Activated CD4-positive, CD25-positive, alpha-beta regulatory T cell treated with anti-CD3 and anti-CD28 coated beads, Interleukin-2, amount 50 U/mL, for 16 hours (primary cell): ENCODE results near the gene ZNF682.
"Not testable (repeated sequence)": the region's sequence is repeated elsewhere in the genome, so short reads cannot be mapped to it uniquely, and the experiment has no call there.

Source experiments
- DNase-seq: peaks from one replicate; pipeline ENCODE4 v3.0.0-alpha.2; 2020; ENCODE audit warnings: low read depth, low spot score

Gene ZNF682

DNA sequence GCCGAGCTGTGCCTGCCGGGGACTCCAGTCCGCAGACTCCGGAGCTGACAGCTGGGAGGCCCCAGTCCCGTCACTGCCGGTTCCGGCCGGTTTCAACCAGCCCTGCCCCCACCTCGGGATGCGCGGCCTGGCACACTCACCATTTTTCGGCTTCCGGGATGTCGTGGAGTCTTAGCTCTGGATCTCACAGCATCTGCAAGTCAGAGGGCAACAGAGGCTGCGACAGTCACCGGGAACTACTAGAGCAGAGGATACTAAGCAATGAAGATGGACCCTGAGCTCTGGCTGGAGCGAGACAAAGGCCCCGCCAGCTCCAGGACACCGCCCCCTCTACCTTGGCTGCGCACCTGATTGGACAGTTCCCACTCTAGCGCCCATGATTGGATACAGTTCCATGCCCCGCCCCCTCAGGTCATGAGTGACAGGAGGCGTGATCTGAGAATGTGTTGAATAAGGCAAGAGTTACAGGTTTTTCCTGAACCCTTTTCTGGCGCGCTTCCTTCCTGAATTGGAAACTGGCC lies at the start of gene ZNF682:
Gene ZNF682, minus strand, starts transcription at position 303 of the 521 bp plus-strand sequence. Its CDS starts 160 bp downstream, at position 143.
- peak; percentile 89 for DNase-seq

DNA sequence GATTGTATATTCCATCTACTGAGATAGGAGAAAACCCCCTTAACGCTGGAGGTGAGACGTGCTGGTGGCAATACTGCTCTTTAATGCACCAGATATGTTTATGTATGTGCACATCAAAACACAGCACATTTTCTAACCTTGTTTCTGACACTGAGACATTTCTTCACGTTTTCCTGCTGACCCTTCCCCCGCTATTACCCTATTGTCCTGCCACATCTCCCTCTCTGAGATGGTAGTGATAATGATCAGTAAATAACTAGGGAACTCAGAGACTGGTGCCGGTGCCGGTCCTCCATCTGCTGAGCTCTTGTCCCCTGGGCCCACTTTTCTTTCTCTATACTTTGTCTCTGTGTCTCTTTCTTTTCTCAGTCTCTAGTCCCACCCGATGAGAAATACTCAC lies 43.6 kb upstream of the ZNF682 start:
- DNase-seq = not testable (repeated sequence)

DNA sequence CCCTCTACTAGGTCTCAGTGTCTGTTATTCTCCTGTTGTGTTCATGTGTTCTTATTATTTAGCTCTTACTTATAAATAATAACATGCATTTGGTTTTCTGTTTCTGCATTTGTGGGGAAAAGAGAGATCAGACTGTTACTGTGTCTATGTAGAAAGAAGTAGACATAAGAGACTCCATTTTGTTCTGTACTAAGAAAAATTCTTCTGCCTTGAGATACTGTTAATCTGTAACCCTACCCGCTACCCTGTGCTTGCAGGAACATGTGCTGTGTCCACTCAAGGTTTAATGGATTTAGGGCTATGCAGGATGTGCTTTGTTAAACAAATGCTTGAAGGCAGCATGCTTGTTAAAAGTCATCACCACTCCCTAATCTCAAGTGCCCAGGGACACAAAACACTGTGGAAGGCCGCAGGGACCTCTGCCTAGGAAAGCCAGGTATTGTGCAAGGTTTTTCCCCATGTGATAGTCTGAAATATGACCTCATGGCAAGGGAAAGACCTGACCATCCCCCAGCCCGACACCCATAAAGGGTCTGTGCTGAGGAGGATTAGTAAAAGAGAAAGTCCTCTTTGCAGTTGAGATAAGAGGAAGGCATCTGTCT lies 43.0 kb upstream of the ZNF682 start:
- DNase-seq = not testable (repeated sequence)

GRCh38 chr19:20080656-20081055 lies 41.4 kb upstream of the ZNF682 start:
- no peak for DNase-seq

DNA sequence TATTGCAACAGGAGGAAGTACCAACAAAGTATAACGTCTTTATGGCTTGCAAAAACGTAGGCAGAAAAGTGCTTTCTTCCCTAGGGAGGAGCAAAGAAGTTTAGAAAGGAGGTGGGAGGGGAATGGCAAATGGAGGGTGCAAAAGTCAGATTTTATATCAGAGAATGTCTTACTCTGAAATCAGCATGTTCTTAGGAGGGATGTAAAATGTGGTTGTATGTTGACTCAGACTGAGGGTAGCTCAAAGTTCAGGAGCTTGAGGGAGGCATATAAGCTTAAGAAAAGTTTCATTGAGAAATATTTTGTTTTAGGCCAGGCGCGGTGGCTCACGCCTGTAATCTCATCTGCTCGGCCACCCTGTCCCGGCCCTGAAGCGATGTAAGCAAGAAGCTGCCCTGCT lies 40.2 kb upstream of the ZNF682 start:
- no peak for DNase-seq

DNA sequence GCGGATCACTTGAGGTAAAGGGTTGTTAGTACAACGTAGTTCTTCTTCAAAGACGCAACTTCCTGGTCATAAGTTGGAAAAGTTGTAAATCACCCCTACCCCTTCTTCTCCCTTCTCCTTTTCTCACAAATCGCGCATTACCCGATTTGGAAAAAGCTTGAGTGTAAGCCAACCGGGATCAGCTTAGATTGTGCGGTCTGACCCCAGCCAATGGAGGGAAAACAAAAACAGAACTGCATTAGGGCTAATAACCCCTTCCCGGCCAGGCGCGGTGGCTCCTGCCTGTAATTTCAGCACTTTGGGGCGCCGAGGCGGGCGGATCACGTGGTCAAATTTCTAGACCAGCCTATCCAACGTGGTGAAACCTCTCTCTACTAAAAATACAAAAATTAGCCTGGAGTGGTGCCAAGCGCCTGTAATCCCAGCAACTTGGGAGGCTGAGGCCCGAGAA lies 39.3 kb upstream of the ZNF682 start:
- no peak for DNase-seq

DNA sequence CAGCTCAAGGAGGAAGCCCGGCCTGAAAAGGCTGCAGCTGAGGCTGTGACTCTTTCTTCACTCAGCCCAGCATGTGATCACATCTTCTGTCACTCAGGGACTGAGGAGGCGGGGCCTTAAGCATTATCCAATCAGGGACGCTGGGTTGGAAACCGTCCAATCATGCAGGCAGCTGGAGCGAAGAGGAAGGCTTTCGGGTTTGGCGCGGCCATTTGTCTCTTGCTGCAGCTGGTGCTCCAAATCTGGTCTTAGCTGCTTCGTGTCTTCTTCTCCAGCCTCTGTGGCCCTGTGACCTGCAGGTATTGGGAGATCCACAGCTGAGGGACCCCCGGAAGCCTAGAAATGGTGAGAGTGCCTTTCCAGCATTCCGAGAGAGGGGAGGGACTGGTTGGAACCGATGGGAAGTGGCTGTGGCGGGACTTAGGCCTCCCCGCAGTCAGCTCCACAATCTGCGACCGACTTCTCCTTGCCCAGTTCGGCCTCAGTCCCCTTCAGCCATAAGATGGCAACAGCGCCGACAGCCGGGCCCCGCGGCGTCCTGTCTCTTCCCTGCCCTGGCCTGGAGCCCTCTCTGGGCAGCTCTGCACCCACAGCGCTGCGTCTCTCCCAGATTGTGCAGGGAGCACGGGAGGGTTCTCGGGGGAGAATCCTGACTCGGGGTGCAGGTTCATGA lies 38.6 kb upstream of the ZNF682 start, which contains the start of gene ZNF90:
Gene ZNF90, plus strand, starts transcription at position 210 of the 673 bp plus-strand sequence. Its CDS starts 133 bp downstream, at position 343.
- peak; percentile 74 for DNase-seq

DNA sequence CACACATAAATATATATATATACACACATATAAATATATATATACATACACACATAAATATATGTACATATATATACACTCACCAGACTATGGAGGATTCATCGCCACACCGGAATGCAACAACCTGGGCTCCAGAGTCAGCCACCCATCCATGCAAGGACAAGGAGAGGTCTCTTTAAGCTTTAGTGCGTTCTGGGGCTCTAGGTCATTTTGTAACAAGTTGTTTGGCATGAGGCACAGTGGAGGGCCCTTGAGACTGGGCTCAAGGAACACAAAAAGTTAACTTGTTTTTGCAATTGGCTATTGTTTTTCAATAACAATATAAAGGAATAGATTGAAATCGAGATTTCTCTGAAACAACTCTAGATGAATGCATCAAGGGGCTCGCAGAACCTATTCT lies 33.6 kb upstream of the ZNF682 start:
- no peak for DNase-seq

DNA sequence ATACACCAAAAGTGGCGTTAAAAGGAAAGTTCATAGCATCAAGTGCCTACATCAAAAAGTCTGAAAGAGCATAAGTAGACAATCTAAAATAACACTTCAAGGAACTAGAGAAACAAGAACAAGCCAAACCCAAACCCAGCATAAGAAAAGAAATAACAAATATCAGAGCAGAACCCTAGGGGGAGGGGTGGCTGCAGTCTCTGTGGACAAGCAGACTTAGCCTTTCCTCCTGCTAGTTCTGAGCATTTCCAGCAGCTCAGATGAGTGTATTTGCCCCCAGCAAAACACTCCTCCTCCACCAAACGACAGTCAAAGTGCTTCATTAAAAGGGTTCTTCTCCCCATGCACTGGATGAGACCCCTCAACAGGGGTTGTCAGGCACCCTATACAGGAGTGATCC lies 31.4 kb upstream of the ZNF682 start:
- no peak for DNase-seq

- not testable (repeated sequence) for DNase-seq
Measured at GRCh38 chr19:20068559-20068958, 29.3 kb upstream of the ZNF682 start.

DNA sequence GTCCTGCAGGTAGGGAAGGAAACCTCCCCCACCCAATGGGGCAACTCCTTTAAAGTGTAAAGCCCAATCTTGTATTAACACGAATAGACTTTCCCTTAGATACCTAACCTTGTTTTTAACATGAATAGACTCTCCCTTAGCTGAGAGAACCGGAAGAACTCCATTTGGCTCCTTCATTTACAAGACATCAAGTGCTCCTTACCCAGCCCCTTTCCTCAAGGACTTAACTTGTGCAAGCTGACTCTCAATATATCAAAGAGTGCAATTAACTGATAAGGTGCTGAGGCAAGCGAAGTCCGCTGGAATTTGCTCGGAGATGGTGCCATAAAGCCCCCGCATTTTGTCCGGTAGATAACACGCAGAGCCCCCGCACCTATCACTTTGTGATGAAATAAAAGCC lies 28.6 kb upstream of the ZNF682 start:
- no peak for DNase-seq

DNA sequence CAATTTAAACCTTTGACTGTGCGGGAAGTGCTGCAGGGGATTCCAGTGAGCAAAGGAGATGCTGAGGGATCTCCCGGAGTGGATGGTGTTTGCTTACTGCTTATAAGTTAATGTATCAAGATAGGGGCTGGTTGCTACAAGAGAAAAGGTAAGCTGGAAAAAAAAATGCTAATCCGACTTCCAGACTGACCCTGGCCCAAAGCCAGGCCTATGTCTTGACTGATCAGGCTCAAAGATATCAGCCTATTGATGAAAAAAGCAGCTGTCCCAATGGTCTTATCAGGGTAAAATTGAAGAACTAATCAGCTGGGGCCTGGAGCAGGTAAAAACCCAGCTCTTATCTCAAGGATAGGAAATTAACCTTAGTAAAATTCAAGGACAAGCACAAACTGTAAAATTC lies 27.6 kb upstream of the ZNF682 start:
- no peak for DNase-seq

DNA sequence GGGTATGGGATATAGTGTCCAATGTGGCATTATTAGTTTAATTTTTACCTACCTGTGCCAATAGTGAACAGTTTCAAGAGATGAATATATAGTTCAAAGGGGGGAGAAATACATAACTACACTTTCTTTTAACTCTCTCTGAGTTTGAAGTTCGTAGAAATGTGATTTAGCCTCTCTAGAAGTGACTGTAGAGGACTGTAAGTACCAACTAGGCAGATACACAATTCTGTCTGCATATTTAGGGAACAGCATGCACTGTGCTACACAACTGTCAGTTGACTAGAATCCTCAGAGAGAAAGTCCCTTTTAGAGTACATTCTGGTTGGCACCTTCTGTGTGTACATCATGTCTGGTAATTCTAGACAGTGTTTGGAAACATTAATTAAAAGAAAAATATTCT lies 21.0 kb upstream of the ZNF682 start:
- DNase-seq = no peak

DNA sequence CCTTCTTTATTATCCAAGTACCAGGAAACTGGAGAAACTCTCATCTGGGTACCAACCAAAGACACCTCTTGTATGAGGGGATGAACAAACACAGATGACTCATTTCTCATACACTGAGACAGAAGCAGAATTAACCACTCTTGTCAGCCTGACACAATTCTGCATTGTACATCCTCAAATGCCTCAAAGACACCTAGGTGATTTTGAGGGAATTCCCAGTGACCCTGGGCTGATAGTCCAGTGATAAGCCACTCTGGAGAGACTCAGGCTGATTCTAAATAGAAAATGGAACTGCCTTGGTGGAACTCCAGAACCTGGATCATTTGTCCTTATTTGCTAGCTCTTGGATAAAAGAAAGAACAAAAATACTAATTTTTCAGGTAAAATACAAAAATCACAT lies 19.4 kb upstream of the ZNF682 start:
- not testable (repeated sequence) for DNase-seq

- DNase-seq = peak; percentile 34
Measured at GRCh38 chr19:20051841-20052768, 12.8 kb upstream of the ZNF682 start.

- DNase-seq = not testable (repeated sequence)
Measured at GRCh38 chr19:20045742-20046141, 6.4 kb upstream of the ZNF682 start.

- no peak for DNase-seq
Measured at GRCh38 chr19:20044663-20045062, 5.4 kb upstream of the ZNF682 start.

GRCh38 chr19:20038358-20039202 lies 725 bp downstream of the ZNF682 start:
- no peak for DNase-seq

DNA sequence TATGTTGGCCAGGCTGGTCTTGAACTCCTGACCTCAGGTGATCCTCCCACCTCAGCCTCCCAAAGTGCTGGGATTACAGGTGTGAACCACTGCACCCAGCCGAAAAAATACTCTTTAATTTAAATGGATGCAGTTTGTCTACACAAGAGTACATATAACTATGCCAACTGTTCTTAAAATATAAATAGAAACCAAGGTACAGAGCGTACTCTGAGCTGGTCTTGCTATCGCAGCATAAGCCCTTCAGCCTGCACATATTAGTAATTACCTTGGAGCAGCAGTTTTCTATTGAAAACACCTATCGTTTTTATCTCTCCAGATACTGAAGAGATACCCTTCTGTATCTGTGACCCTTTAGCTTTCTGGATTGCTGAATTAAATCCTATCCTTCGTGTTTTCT lies 3.4 kb downstream of the ZNF682 start:
- DNase-seq = no peak

GRCh38 chr19:20028611-20029010 lies 10.7 kb downstream of the ZNF682 start:
- no peak for DNase-seq

- DNase-seq = no peak
Measured at GRCh38 chr19:20005741-20006140, 33.6 kb downstream of the ZNF682 start.
